ENCODE measurements around the gene LIPC. TPM values are rescaled to one million over a fixed set of nuclear protein-coding genes. Genes with fewer than 3 reads are reported as not detected.

The LIPC gene
- total RNA-seq, 1 donor from 2014 or later = not detected

- H3K36me3 Mint-ChIP-seq = no peaks in the 10 kb centered on the region
- no peak for TF ChIP-seq CTCF (IDR thresholded peaks at IDR 0.05; ENCODE audit: unreplicated experiment)
- no peak overlapping the region for H3K27ac Mint-ChIP-seq
- H3K9me3 Mint-ChIP-seq = peaks cover 8% of the 10 kb centered on the region
- no peak overlapping the region for H3K4me3 Mint-ChIP-seq
- H3K27me3 Mint-ChIP-seq (ENCODE audit: low read depth) = no peaks in the 10 kb centered on the region
- no peak for DNase-seq (ENCODE audit: low spot score in 2 of 2, unreplicated experiment in 2 of 2)
- H3K4me1 Mint-ChIP-seq = peaks cover 9% of the 10 kb centered on the region
Observed at GRCh38 chr15:58513726-58514336, 82.0 kb downstream of the LIPC start.

GRCh38 chr15:58515807-58516206 lies 84.0 kb downstream of the LIPC start:
- no peak for TF ChIP-seq CTCF (IDR thresholded peaks at IDR 0.05; ENCODE audit: unreplicated experiment)
- Mint-ChIP-seq H3K4me3 (no peak overlapping the region), H3K27me3 (ENCODE audit: low read depth) (no peaks in the 10 kb centered on the region), H3K27ac (no peak overlapping the region), H3K36me3 (no peaks in the 10 kb centered on the region), H3K9me3 (peaks cover 8% of the 10 kb centered on the region), H3K4me1 (peaks cover 16% of the 10 kb centered on the region)
- DNase-seq (ENCODE audit: low spot score in 2 of 2, unreplicated experiment in 2 of 2) = no peak

GRCh38 chr15:58517252-58517681 lies 85.5 kb downstream of the LIPC start:
- Mint-ChIP-seq H3K4me1 (peaks cover 31% of the 10 kb centered on the region), H3K27me3 (ENCODE audit: low read depth) (no peaks in the 10 kb centered on the region), H3K4me3 (no peak overlapping the region), H3K36me3 (no peaks in the 10 kb centered on the region), H3K9me3 (peaks cover 8% of the 10 kb centered on the region), H3K27ac (no peak overlapping the region)
- DNase-seq (ENCODE audit: low spot score in 2 of 2, unreplicated experiment in 2 of 2) = no peak
- no peak for TF ChIP-seq CTCF (IDR thresholded peaks at IDR 0.05; ENCODE audit: unreplicated experiment)

- H3K27ac Mint-ChIP-seq = no peak overlapping the region
- H3K4me1 Mint-ChIP-seq = peaks cover 34% of the 10 kb centered on the region
- TF ChIP-seq CTCF (IDR thresholded peaks at IDR 0.05; ENCODE audit: unreplicated experiment) = no peak
Observed at GRCh38 chr15:58517682-58518525, 86.1 kb downstream of the LIPC start.

GRCh38 chr15:58518626-58519025 lies 86.8 kb downstream of the LIPC start:
- TF ChIP-seq CTCF (IDR thresholded peaks at IDR 0.05; ENCODE audit: unreplicated experiment) = no peak
- peaks cover 29% of the 10 kb centered on the region for H3K4me1 Mint-ChIP-seq

More at GRCh38 chr15:58517682-58518525, 86.1 kb downstream of the LIPC start:
- Mint-ChIP-seq H3K36me3 (no peaks in the 10 kb centered on the region), H3K9me3 (peaks cover 8% of the 10 kb centered on the region), H3K27me3 (ENCODE audit: low read depth) (no peaks in the 10 kb centered on the region), H3K4me3 (no peak overlapping the region)
- no peak for DNase-seq (ENCODE audit: low spot score in 2 of 2, unreplicated experiment in 2 of 2)

More at GRCh38 chr15:58518626-58519025, 86.8 kb downstream of the LIPC start:
- Mint-ChIP-seq H3K27ac (no peak overlapping the region), H3K4me3 (no peak overlapping the region), H3K27me3 (ENCODE audit: low read depth) (no peaks in the 10 kb centered on the region), H3K36me3 (no peaks in the 10 kb centered on the region), H3K9me3 (peaks cover 8% of the 10 kb centered on the region)
- no peak for DNase-seq (ENCODE audit: low spot score in 2 of 2, unreplicated experiment in 2 of 2)

Measured in mesothelial cell of epicardium (in vitro differentiated cells).